ENCODE results near the gene ROMO1. TPM values are rescaled to one million over a fixed set of nuclear protein-coding genes. Genes with fewer than 3 reads are reported as not detected.
"Not testable (repeated sequence)": the region's sequence is repeated elsewhere in the genome, so short reads cannot be mapped to it uniquely, and the experiment has no call there.

ROMO1 gene
- total RNA-seq, 1 donor: 124 TPM

DNA sequence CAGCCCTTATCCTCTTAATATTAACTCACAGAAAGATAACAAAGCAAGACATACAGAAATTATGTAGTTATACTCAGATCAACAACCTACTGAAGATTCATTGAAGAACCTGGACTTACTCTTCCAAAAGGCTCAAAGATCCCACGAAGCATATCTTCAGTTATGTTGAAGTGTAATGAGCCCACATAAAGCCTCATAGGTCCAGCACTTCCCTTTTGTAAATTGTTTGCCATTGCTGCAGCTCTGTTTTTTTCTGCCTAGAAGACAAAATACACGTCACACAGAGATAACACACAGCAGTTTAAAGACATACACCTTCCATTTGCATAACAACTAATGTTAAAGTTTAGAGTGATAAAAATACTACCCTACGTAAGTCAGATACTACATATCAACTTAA, 22.4 kb downstream of the ROMO1 start:
- Histone ChIP-seq H3K4me3 (ENCODE audit: insufficient read depth, low read length) (no peak overlapping the region), H3K4me1 (ENCODE audit: insufficient read depth, low read length) (peaks cover 8% of the 10 kb centered on the region), H4K20me1 (ENCODE audit: insufficient read depth, low read length) (peaks cover 80% of the 10 kb centered on the region), H3K27ac (ENCODE audit: low read depth, low read length) (no peak overlapping the region), H3K27me3 (ENCODE audit: insufficient read depth, low read length) (no peaks in the 10 kb centered on the region), H3K36me3 (ENCODE audit: insufficient read depth, low read length) (peaks cover 97% of the 10 kb centered on the region), H2AFZ (ENCODE audit: low read length) (no peak overlapping the region), H3K9me3 (ENCODE audit: low read depth, low read length) (no peaks in the 10 kb centered on the region), H3K79me2 (ENCODE audit: insufficient read depth, low read length) (peaks cover 98% of the 10 kb centered on the region), H3K4me2 (ENCODE audit: insufficient read depth, low read length) (no peak overlapping the region)
- TF ChIP-seq CTCF (IDR thresholded peaks at IDR 0.05; ENCODE audit: extremely low read depth, low read depth, low read length): no peak
- no peak for DNase-seq (ENCODE audit: insufficient read length, low spot score, missing footprints)

DNA sequence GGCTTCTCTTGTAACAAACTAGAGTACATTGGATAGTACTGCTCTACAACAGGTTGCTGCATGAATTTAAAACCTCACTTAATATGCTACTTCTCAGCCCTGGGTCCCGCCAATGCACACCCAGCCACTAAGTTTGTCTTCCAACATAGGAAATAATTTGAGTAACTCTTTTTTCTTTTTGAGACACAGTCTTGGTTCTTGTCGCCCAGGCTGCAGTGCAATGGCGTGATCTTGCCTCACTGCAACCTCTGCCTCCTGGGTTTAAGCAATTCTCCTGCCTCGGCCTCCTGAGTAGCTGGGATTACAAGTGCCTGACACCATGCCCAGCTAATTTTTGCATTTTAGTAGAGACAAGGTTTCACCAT, 24.1 kb downstream of the ROMO1 start:
- H3K36me3 ChIP-seq (ENCODE audit: insufficient read depth, low read length): peaks cover 95% of the 10 kb centered on the region
- not testable (repeated sequence) for H3K9me3 ChIP-seq (ENCODE audit: low read depth, low read length); DNase-seq (ENCODE audit: insufficient read length, low spot score, missing footprints)

GRCh38 chr20:35723652-35724320, 24.6 kb downstream of the ROMO1 start:
- not testable (repeated sequence) for H3K4me3 ChIP-seq (ENCODE audit: insufficient read depth, low read length); H3K27ac ChIP-seq (ENCODE audit: low read depth, low read length); H3K27me3 ChIP-seq (ENCODE audit: insufficient read depth, low read length); H3K4me2 ChIP-seq (ENCODE audit: insufficient read depth, low read length); H3K4me1 ChIP-seq (ENCODE audit: insufficient read depth, low read length); H3K9me3 ChIP-seq (ENCODE audit: low read depth, low read length); H2AFZ ChIP-seq (ENCODE audit: low read length); DNase-seq (ENCODE audit: insufficient read length, low spot score, missing footprints)
- Histone ChIP-seq H4K20me1 (ENCODE audit: insufficient read depth, low read length) (peaks cover 66% of the 10 kb centered on the region), H3K36me3 (ENCODE audit: insufficient read depth, low read length) (peaks cover 94% of the 10 kb centered on the region), H3K79me2 (ENCODE audit: insufficient read depth, low read length) (peaks cover 95% of the 10 kb centered on the region)

More for the DNA sequence above, 24.1 kb downstream of the ROMO1 start:
- H2AFZ ChIP-seq (ENCODE audit: low read length); H3K27me3 ChIP-seq (ENCODE audit: insufficient read depth, low read length); H3K27ac ChIP-seq (ENCODE audit: low read depth, low read length); H3K4me3 ChIP-seq (ENCODE audit: insufficient read depth, low read length); H3K4me1 ChIP-seq (ENCODE audit: insufficient read depth, low read length); H3K4me2 ChIP-seq (ENCODE audit: insufficient read depth, low read length): not testable (repeated sequence)
- Histone ChIP-seq H4K20me1 (ENCODE audit: insufficient read depth, low read length) (peaks cover 68% of the 10 kb centered on the region), H3K79me2 (ENCODE audit: insufficient read depth, low read length) (peaks cover 95% of the 10 kb centered on the region)

DNA sequence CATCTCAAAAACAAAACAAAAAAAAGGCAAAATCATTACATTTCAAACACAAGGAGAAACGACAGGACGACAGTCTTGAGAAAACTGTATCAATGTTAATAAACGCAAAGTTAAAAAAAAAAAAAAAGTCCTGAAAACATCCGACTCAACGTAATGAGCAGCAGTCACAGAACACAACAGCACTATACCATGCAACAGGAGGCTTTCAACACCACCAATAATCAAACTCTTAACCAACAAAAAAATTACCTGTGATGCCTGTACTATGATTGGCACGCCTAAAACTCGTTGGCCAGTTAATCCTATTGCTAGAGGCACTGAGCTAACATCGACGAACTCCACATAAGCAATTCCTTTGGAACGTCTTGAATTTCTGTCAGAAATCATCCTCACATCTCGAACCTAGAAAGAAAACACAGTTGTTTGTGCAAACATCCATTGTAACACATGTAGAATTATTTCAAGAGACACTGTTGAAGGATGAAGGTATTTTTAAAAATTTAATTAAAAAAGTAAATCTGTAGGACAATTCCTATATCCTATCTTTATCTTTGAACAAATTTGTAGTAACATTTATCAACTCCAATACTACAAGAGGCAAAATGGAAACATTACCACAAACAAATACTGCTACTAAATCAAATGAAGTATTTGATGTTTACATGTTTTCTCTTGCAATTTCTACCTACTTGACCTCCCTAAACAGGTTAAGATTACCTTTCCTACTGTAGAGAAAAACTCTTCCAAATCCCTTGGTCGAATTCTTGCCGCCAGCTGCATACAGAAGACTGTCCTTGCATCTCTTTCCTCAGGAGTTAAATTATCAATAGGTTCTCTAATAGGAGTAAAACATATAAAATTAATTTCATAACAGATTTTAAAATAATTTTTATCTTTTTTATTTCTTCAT, 25.4 kb downstream of the ROMO1 start:
- Histone ChIP-seq H3K36me3 (ENCODE audit: insufficient read depth, low read length) (peaks cover 94% of the 10 kb centered on the region), H3K27ac (ENCODE audit: low read depth, low read length) (no peak overlapping the region), H3K27me3 (ENCODE audit: insufficient read depth, low read length) (no peaks in the 10 kb centered on the region), H3K9me3 (ENCODE audit: low read depth, low read length) (no peaks in the 10 kb centered on the region), H3K4me2 (ENCODE audit: insufficient read depth, low read length) (no peak overlapping the region), H4K20me1 (ENCODE audit: insufficient read depth, low read length) (peaks cover 65% of the 10 kb centered on the region), H3K4me1 (ENCODE audit: insufficient read depth, low read length) (peaks cover 3% of the 10 kb centered on the region), H3K79me2 (ENCODE audit: insufficient read depth, low read length) (peaks cover 95% of the 10 kb centered on the region), H3K4me3 (ENCODE audit: insufficient read depth, low read length) (no peak overlapping the region), H2AFZ (ENCODE audit: low read length) (no peak overlapping the region)
- DNase-seq (ENCODE audit: insufficient read length, low spot score, missing footprints): no peak
- no peak for TF ChIP-seq CTCF (IDR thresholded peaks at IDR 0.05; ENCODE audit: extremely low read depth, low read depth, low read length)

Measured in osteoblast (primary cell).